ENCODE data around the gene TDP1.
"Not testable (repeated sequence)": the region's sequence is repeated elsewhere in the genome, so short reads cannot be mapped to it uniquely, and the experiment has no call there.

TDP1 gene

DNA sequence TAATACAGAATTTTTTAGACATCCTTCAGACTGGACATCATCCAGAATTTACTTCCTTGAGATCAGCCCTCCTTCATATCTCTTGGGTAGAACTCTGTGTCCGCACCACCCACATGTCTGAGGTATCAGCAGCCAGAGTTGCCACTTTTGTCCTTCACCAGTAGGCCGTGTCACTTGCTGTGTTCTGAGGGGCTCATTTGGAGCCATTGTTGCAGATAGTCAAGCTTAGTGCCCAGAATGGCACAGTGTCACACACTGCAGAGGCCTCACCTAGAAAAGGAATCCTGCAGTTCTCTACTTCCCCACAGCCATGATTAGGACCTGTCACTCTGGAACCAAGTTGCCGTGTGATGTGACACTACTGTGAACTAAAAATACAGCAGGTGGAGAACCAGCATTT is 69.2 kb downstream of the TDP1 start:
- TF ChIP-seq, protein P1, sequence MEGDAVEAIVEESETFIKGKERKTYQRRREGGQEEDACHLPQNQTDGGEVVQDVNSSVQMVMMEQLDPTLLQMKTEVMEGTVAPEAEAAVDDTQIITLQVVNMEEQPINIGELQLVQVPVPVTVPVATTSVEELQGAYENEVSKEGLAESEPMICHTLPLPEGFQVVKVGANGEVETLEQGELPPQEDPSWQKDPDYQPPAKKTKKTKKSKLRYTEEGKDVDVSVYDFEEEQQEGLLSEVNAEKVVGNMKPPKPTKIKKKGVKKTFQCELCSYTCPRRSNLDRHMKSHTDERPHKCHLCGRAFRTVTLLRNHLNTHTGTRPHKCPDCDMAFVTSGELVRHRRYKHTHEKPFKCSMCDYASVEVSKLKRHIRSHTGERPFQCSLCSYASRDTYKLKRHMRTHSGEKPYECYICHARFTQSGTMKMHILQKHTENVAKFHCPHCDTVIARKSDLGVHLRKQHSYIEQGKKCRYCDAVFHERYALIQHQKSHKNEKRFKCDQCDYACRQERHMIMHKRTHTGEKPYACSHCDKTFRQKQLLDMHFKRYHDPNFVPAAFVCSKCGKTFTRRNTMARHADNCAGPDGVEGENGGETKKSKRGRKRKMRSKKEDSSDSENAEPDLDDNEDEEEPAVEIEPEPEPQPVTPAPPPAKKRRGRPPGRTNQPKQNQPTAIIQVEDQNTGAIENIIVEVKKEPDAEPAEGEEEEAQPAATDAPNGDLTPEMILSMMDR (conservative IDR thresholded peaks at IDR 0.05; ENCODE audit: low read length), result no peak
- no peak overlapping the region for H3K4me3 ChIP-seq (ENCODE audit: low read length)
- no peak for DNase-seq (ENCODE audit: low read depth)

DNA sequence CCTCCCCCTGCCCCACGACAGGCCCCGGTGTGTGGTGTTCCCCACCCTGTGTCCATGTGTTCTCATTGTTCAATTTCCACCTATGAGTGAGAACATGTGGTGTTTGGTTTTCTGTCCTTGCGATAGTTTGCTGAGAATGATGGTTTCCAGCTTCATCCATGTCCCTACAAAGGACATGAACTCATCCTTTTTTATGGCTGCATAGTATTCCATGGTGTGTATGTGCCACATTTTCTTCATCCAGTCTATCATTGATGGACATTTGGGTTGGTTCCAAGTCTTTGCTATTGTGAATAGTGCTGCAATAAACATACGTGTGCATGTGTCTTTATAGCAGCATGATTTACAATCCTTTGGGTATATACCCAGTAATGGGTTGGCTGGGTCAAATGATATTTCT is 70.9 kb downstream of the TDP1 start:
- H3K4me3 ChIP-seq (ENCODE audit: low read length); DNase-seq (ENCODE audit: low read depth): not testable (repeated sequence)

DNA sequence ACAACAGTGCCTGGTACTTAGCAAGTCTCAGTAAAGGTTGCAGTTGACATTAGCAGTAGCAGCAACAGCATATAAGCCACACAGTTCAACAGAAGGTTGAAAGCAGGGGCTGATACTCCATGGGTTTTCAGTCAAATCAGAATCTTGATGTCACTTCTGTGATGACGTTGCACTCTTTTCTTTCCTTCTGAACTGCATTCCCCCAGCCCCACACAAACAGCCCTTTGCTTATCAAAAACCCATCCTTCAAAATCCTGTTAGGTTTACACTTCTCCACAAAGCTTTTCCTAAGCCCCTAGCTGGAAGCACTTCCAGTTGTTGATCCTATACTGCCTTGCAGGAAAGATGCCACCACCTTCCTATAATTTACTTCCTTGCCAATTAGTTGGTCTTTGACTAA is 72.1 kb downstream of the TDP1 start:
- no peak for DNase-seq (ENCODE audit: low read depth)
- H3K4me3 ChIP-seq (ENCODE audit: low read length), result no peak overlapping the region
- TF ChIP-seq, protein P1 (conservative IDR thresholded peaks at IDR 0.05; ENCODE audit: low read length), result no peak

DNA sequence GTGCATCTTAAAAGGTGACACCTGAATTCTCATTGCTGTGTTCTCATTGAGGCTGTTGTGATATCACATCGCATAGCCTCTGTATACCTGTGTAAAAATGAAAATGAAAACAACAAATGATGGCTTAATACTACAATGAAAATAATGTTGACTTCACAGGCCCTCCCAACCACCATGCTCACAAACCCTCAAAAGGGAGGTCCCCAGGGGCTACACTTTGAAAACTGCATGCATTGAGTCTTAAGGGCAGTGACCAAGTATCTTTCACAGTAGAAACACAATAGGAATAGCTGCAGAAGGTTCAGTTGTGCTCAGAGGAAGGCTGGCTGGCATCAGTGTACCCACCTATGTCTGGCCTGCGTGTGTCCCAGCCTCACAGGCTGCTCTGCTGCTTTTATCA is 78.4 kb downstream of the TDP1 start:
- TF ChIP-seq, protein P1 (conservative IDR thresholded peaks at IDR 0.05; ENCODE audit: low read length), result no peak
- DNase-seq (ENCODE audit: low read depth), result no peak
- no peak overlapping the region for H3K4me3 ChIP-seq (ENCODE audit: low read length)

DNA sequence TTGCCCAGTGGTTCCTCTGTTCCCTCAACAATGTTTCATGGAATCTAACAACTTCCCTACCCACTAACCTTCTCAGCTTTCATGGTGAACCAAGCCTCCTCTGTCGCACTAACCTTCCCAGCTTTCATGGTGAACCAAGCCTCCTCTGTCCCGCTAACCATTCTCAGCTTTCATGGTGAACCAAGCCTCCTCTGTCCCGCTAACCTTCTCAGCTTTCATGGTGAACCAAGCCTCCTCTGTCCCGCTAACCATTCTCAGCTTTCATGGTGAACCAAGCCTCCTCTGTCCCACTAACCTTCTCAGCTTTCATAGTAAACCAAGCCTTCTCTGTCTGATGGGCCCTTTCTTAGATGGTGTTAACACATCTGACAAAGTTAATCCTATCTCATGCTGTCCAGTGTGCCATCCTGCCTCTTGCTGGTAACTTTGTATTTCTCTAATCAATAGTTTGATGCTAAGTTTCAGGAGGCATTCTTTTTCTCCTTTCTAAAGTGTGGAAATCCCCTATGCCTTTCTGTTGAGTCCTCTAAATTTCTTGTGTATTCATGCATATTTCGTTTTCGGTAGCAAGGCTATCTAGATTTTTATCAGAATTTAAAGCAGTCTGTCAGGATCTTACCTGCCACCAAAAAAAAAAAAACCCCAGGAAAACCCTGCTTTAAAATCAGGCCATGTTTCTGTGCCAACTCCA is 79.3 kb downstream of the TDP1 start:
- no peak for DNase-seq (ENCODE audit: low read depth)
- TF ChIP-seq, protein P1 (conservative IDR thresholded peaks at IDR 0.05; ENCODE audit: low read length), result no peak
- no peak overlapping the region for H3K4me3 ChIP-seq (ENCODE audit: low read length)

DNA sequence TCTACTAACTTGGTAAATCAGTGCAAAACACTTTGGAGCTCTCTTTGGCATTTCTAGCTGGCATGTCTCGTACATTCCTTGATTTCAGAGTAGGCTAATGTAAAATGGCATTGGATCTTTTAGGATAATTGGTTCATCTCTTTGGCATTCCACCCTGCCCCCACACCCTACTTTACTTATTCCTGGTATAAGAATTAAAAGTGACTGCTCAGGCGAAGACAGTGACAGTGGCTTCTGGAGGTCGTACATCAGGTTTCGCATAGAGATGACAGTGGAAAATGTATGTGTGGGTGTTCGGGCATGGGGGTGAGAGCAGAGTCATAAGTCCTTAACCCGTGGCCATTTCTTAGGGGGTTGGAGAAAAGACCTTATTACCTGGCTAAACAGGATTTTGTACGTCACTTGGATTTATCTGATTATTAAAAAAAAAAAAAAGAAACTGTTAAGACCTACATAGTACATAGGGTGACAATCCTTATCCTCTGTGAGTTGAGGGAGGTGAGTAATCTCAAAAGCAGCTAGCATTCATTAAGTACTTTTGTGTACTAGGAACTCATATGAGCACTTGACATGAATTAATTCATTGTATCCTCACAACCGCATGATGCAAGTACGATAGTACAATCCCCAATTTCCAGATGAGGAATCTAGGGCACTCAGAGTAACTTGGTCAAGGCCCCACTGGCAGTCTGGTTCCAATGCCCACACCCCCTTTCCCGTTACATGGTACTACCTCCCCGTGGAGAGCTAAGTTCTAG is 83.7 kb downstream of the TDP1 start:
- TF ChIP-seq, protein P1 (conservative IDR thresholded peaks at IDR 0.05; ENCODE audit: low read length), result no peak
- H3K4me3 ChIP-seq (ENCODE audit: low read length), result no peak overlapping the region
- DNase-seq (ENCODE audit: low read depth), result no peak

DNA sequence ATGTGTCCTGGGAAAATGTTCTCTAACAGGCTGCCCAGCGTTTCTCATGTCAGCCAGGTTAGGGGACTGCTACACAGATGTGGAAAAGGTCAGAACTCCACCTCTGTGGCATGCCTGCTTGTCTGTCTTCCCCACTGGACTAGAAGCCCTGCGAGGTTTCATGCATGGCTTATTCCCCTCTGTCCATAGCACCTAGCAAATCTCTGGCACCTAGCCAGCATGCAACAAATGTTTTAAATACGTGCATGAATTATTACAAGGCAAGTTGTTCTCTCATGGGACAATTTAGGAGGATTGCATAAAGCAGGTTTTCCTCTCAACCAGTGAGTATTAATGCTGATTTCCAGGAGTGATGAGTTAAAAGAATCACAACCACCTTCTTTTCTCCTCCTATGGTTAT is 84.7 kb downstream of the TDP1 start:
- TF ChIP-seq, protein P1 (conservative IDR thresholded peaks at IDR 0.05; ENCODE audit: low read length), result no peak

More for the DNA sequence above, 84.7 kb downstream of the TDP1 start:
- DNase-seq (ENCODE audit: low read depth), result no peak
- no peak overlapping the region for H3K4me3 ChIP-seq (ENCODE audit: low read length)

Measured in AG10803 (cell line).